IMR-90 (cell line): ENCODE data around the gene CHST2. TPM values are rescaled to one million over a fixed set of nuclear protein-coding genes. Genes with fewer than 3 reads are reported as not detected.
"Not testable (repeated sequence)": the region's sequence is repeated elsewhere in the genome, so short reads cannot be mapped to it uniquely, and the experiment has no call there.

Experiments
- ATAC-seq: fragments of 200-7000 bp; cut with Tn5 transposase; 2 replicates; pipeline ENCODE4 v1.9.1; 2020; ENCODE audit warnings: low read depth, mild to moderate bottlenecking, moderate library complexity
- BruUV-seq: library from RNA; stranded (reverse); fragments of 400-500 nt; replicated peaks from 2 replicates; lab custom pipeline; 2021; lab: Mats Ljungman, UMichigan
- CTCF ChIA-PET: fragments of 300-600 bp; formaldehyde crosslinking; extraction: SDS; loops from one replicate; lab custom pipeline; 2021; ENCODE audit warnings: antibody characterized with exemption; lab: Yijun Ruan, JAX
- POLR2A ChIA-PET: fragments of 300-600 bp; sonication (Branson Sonifier 250); formaldehyde crosslinking; loops from one replicate; lab custom pipeline; 2022; ENCODE audit warnings: antibody characterized with exemption; ENCODE audit not compliant: unreplicated experiment; lab: Charles Lee
- DNase-seq: peaks from one replicate; pipeline ENCODE4 v3.0.0; 2013
- H2AFZ ChIP-seq: replicated peaks from 2 replicates; pipeline ENCODE3; 2013; ENCODE audit warnings: low read length, mild to moderate bottlenecking; ENCODE audit not compliant: poor library complexity
- H2AK5ac ChIP-seq: 2 replicates; pipeline ENCODE4 v1.6.1; 2013; ENCODE audit warnings: low read depth, low read length, inconsistent platforms
- H2AK9ac ChIP-seq: replicated peaks from 2 replicates; pipeline ENCODE3; 2013; ENCODE audit warnings: mild to moderate bottlenecking, low read depth, low read length, moderate library complexity; ENCODE audit not compliant: poor library complexity
- H2BK120ac ChIP-seq: 2 replicates; pipeline ENCODE4 v1.6.1; 2013; ENCODE audit warnings: low read depth, low read length, inconsistent platforms
- H2BK15ac ChIP-seq: 3 replicates; pipeline ENCODE4 v1.6.1; 2013; ENCODE audit warnings: low read depth, low read length, inconsistent platforms
- H2BK20ac ChIP-seq: 2 replicates; pipeline ENCODE4 v1.6.1; 2013; ENCODE audit warnings: low read depth, mild to moderate bottlenecking, inconsistent platforms, low read length, moderate library complexity
- H2BK5ac ChIP-seq: 2 replicates; pipeline ENCODE4 v1.6.1; 2013; ENCODE audit warnings: mild to moderate bottlenecking, low read depth, low read length, inconsistent platforms; ENCODE audit not compliant: poor library complexity, severe bottlenecking
- H3K14ac ChIP-seq: replicated peaks from 2 replicates; pipeline ENCODE4 v1.6.1; 2013; ENCODE audit warnings: low read depth, low read length, inconsistent platforms
- H3K18ac ChIP-seq: 2 replicates; pipeline ENCODE4 v1.6.1; 2013; ENCODE audit warnings: low read depth, low read length, control low read depth
- H3K23ac ChIP-seq: 2 replicates; pipeline ENCODE4 v1.6.1; 2013; ENCODE audit warnings: low read depth, low read length, inconsistent platforms
- H3K27ac ChIP-seq: 2 replicates; pipeline ENCODE4 v1.5.1; 2013; ENCODE audit warnings: mild to moderate bottlenecking, control low read depth, low read length; ENCODE audit not compliant: insufficient read depth
- H3K27me3 ChIP-seq: 2 replicates; pipeline ENCODE4 v1.6.1; 2013; ENCODE audit warnings: low read length; ENCODE audit not compliant: control insufficient read depth, insufficient read depth
- H3K36me3 ChIP-seq: 2 replicates; pipeline ENCODE4 v1.6.1; 2013; ENCODE audit warnings: low read length, mixed read lengths; ENCODE audit not compliant: control insufficient read depth, insufficient read depth
- H3K4ac ChIP-seq: 2 replicates; pipeline ENCODE4 v1.6.1; 2013; ENCODE audit warnings: low read depth, low read length, inconsistent platforms
- H3K4me1 ChIP-seq: 2 replicates; pipeline ENCODE4 v1.6.1; 2013; ENCODE audit warnings: low read length, mixed read lengths; ENCODE audit not compliant: control insufficient read depth, insufficient read depth
- H3K4me2 ChIP-seq: 2 replicates; pipeline ENCODE4 v1.6.1; 2013; ENCODE audit warnings: low read depth, mild to moderate bottlenecking, control low read depth, low read length, moderate library complexity
- H3K4me3 ChIP-seq: 2 replicates; pipeline ENCODE4 v1.5.1; 2013; ENCODE audit warnings: low read depth, mild to moderate bottlenecking, control low read depth, low read length, moderate library complexity; ENCODE audit not compliant: insufficient read depth
- H3K56ac ChIP-seq: 2 replicates; pipeline ENCODE4 v1.6.1; 2013; ENCODE audit warnings: low read length, inconsistent platforms; ENCODE audit not compliant: insufficient read depth; ENCODE audit errors: extremely low read depth
- H3K79me1 ChIP-seq, 2 experiments: 2 replicates each; pipeline ENCODE4 v1.6.1; 2013; ENCODE audit warnings: low read length in 2 of 2, inconsistent platforms in 1 of 2, low read depth in 1 of 2
- H3K9ac ChIP-seq: 2 replicates; pipeline ENCODE4 v1.6.1; 2013; ENCODE audit warnings: low read depth, low read length, control low read depth
- H3K9me1 ChIP-seq: 2 replicates; pipeline ENCODE4 v1.6.1; 2013; ENCODE audit warnings: low read length, inconsistent platforms; ENCODE audit not compliant: insufficient read depth
- H3K9me3 ChIP-seq: 2 replicates; pipeline ENCODE4 v1.6.1; 2013; ENCODE audit warnings: low read length; ENCODE audit not compliant: control insufficient read depth, insufficient read depth
- H4K20me1 ChIP-seq: 2 replicates; pipeline ENCODE4 v1.6.1; 2013; ENCODE audit warnings: low read length, inconsistent platforms; ENCODE audit not compliant: insufficient read depth
- H4K5ac ChIP-seq: 2 replicates; pipeline ENCODE4 v1.6.1; 2013; ENCODE audit warnings: mild to moderate bottlenecking, low read depth, low read length, control low read depth
- H4K8ac ChIP-seq, 2 experiments: 2 replicates each; pipeline ENCODE4 v1.6.1; 2013; ENCODE audit warnings: low read depth in 2 of 2, low read length in 2 of 2, control low read depth in 1 of 2, inconsistent platforms in 1 of 2
- H4K91ac ChIP-seq: 2 replicates; pipeline ENCODE4 v1.6.1; 2013; ENCODE audit warnings: low read depth, low read length, inconsistent platforms; ENCODE audit not compliant: insufficient read depth
- WGBS, 2 experiments: methylation state at CpG; one replicate each; pipeline versions ENCODE4 v1.1.5 to v1.1.7; 2013; ENCODE audit warnings: missing lambda C conversion rate in 2 of 2; ENCODE audit not compliant: insufficient read length in 1 of 2; ENCODE audit errors: extremely low coverage in 2 of 2; 5-methylcytosine and 5-hydroxymethylcytosine counted together
- dilution Hi-C: fragments of 300-500 bp; cut with HindIII; formaldehyde crosslinking; loops from one replicate; pipeline ENCODE4 v1.14.3; 2018; ENCODE audit warnings: low sequenced_read_pairs; ENCODE audit not compliant: unreplicated experiment
- in situ Hi-C: fragments of 300-500 bp; cut with MboI; formaldehyde crosslinking; loops from 3 replicates; pipeline ENCODE4 v1.14.3; 2019; ENCODE audit warnings: low sequenced_read_pairs, inconsistent platforms, mixed read lengths
- intact Hi-C: fragments of 100-400 bp; cut with micrococcal nuclease; formaldehyde crosslinking; loops from 2 replicates; pipeline ENCODE4 v1.10.0; 2022
- polyA plus RNA-seq, 3 experiments: library from polyadenylated mRNA; depleted of rRNA; stranded (reverse); fragments of >200 nt; gene quantifications; 2 replicates each; pipeline ENCODE4 v1.2.3, GENCODE V29; 2012; ENCODE audit warnings: low replicate concordance in 1 of 3
- total RNA-seq: library from RNA; depleted of rRNA; stranded (reverse); fragments of >200 nt; gene quantifications from 2 replicates; pipeline ENCODE4 v1.2.3, GENCODE V29; 2012

The CHST2 gene
- total and polyA plus RNA-seq, 2 of the 4 experiments (the other 2 are of a cell fraction): 0.90 to 1.4 TPM

GRCh38 chr3:143165612-143166285 lies 46.2 kb downstream of the CHST2 start:
- H3K18ac ChIP-seq, H4K20me1 ChIP-seq, H3K9me3 ChIP-seq, H3K27ac ChIP-seq, H2AK5ac ChIP-seq, intact Hi-C loops, H3K4me3 ChIP-seq, in situ Hi-C loops, H3K23ac ChIP-seq, H3K9ac ChIP-seq, CTCF ChIA-PET, H4K8ac ChIP-seq, H3K14ac ChIP-seq, H3K4ac ChIP-seq, H4K91ac ChIP-seq, H4K5ac ChIP-seq, H3K27me3 ChIP-seq, H3K9me1 ChIP-seq, H2BK15ac ChIP-seq, H2BK5ac ChIP-seq, H3K4me2 ChIP-seq, H2AFZ ChIP-seq, H2AK9ac ChIP-seq, BruUV-seq, POLR2A ChIA-PET, H3K79me1 ChIP-seq, H3K56ac ChIP-seq, H3K36me3 ChIP-seq, H2BK120ac ChIP-seq, dilution Hi-C loops: not testable (repeated sequence)
- Histone ChIP-seq H3K4me1 (peaks cover 11% of the 10 kb centered on the region), H2BK20ac (peak overlapping the region; percentile 24; the same call in 1 of the 2 replicates)
- WGBS, 2 experiments: no CpG with 5 or more reads among the region's 5 CpGs
- ATAC-seq (peak; percentile 69; the same call in 1 of the 2 replicates), DNase-seq (peak; percentile 82)
